H1 (cell line): ENCODE data around the gene KSR2. TPM values are rescaled to one million over a fixed set of nuclear protein-coding genes. Genes with fewer than 3 reads are reported as not detected.

Experiments
- CTCF ChIA-PET: fragments of 300-600 bp; sonication (Branson Sonifier 250); formaldehyde crosslinking; loops from one replicate; lab custom pipeline; 2021; ENCODE audit not compliant: partially characterized antibody; lab: Charles Lee
- POLR2A ChIA-PET: fragments of 300-600 bp; sonication (Branson Sonifier 250); formaldehyde crosslinking; loops from one replicate; lab custom pipeline; 2021; ENCODE audit warnings: inconsistent platforms; ENCODE audit not compliant: partially characterized antibody; lab: Charles Lee
- DNase-seq, 2 experiments: peaks; one replicate each; pipeline versions ENCODE4 v3.0.0 to v3.0.0-alpha.2; 2010 to 2022; ENCODE audit warnings: low spot score in 2 of 2, low read depth in 1 of 2, mixed read lengths in 1 of 2
- FAIRE-seq: peaks from 2 replicates; lab custom pipeline; 2011; peaks lifted over from hg19 to GRCh38; lab: Jason Lieb, UNC
- H2AFZ ChIP-seq: 2 replicates; pipeline ENCODE4 v1.8.1; 2012; ENCODE audit warnings: low read length, inconsistent platforms
- H2AK5ac ChIP-seq: 2 replicates; pipeline ENCODE4 v1.6.1; 2013; ENCODE audit warnings: low read depth, low read length
- H2BK120ac ChIP-seq: replicated peaks from 2 replicates; pipeline ENCODE3; 2013; ENCODE audit warnings: low read depth, low read length, inconsistent platforms
- H2BK12ac ChIP-seq: 2 replicates; pipeline ENCODE4 v1.6.1; 2013; ENCODE audit warnings: low read depth, low read length
- H2BK15ac ChIP-seq: 2 replicates; pipeline ENCODE4 v1.6.1; 2013; ENCODE audit warnings: low read length
- H2BK20ac ChIP-seq: 2 replicates; pipeline ENCODE4 v1.6.1; 2013; ENCODE audit warnings: low read length
- H2BK5ac ChIP-seq: 2 replicates; pipeline ENCODE4 v1.6.1; 2013; ENCODE audit warnings: low read depth, low read length
- H3K14ac ChIP-seq: 2 replicates; pipeline ENCODE4 v1.6.1; 2013; ENCODE audit warnings: inconsistent platforms; ENCODE audit not compliant: insufficient read length
- H3K18ac ChIP-seq: 2 replicates; pipeline ENCODE4 v1.6.1; 2013; ENCODE audit warnings: low read length; ENCODE audit errors: extremely low read depth
- H3K23ac ChIP-seq: 2 replicates; pipeline ENCODE4 v1.6.1; 2013; ENCODE audit warnings: inconsistent platforms; ENCODE audit not compliant: insufficient read length
- H3K23me2 ChIP-seq: 2 replicates; pipeline ENCODE4 v1.6.1; 2013; ENCODE audit warnings: low read depth, low read length
- H3K27ac ChIP-seq: 2 replicates; pipeline ENCODE4 v1.6.1; 2011; ENCODE audit warnings: low read depth, low read length, inconsistent platforms
- H3K27me3 ChIP-seq, 4 experiments: replicated peaks in 1 of 4; 1 replicate in 1 of 4; 2 replicates in 3 of 4; pipeline versions ENCODE4 v1.6.1 to v1.8.1; 2011 to 2013; ENCODE audit warnings: low read length in 3 of 4, mild to moderate bottlenecking in 3 of 4, inconsistent platforms in 2 of 4, mixed read lengths in 2 of 4, moderate library complexity in 1 of 4; ENCODE audit not compliant: control insufficient read depth in 3 of 4, insufficient read depth in 3 of 4; ENCODE audit errors: extremely low read depth in 1 of 4
- H3K36me3 ChIP-seq, 4 experiments: 2 replicates each; pipeline versions ENCODE4 v1.6.1 to v1.8.1; 2011 to 2013; ENCODE audit warnings: mild to moderate bottlenecking in 4 of 4, low read length in 3 of 4, moderate library complexity in 2 of 4, control low read depth in 1 of 4, inconsistent platforms in 1 of 4; ENCODE audit not compliant: insufficient read depth in 4 of 4, control insufficient read depth in 2 of 4
- H3K4ac ChIP-seq: replicated peaks from 2 replicates; pipeline ENCODE3; 2013; ENCODE audit warnings: low read length, low read depth, mixed read lengths, inconsistent platforms; ENCODE audit not compliant: insufficient read length
- H3K4me1 ChIP-seq, 4 experiments: replicated peaks in 1 of 4; 1 replicate in 1 of 4; 2 replicates in 3 of 4; pipeline versions ENCODE4 v1.6.1 to v1.8.1; 2011 to 2013; ENCODE audit warnings: low read length in 3 of 4, inconsistent platforms in 2 of 4, mixed read lengths in 1 of 4; ENCODE audit not compliant: insufficient read depth in 4 of 4, control insufficient read depth in 3 of 4
- H3K4me2 ChIP-seq, 2 experiments: 2 replicates each; pipeline versions ENCODE4 v1.6.1 to v1.8.1; 2011 to 2013; ENCODE audit warnings: low read depth in 2 of 2, low read length in 2 of 2, control low read depth in 1 of 2, inconsistent platforms in 1 of 2, mild to moderate bottlenecking in 1 of 2; ENCODE audit not compliant: insufficient read depth in 1 of 2
- H3K4me3 ChIP-seq, 4 experiments: fragments of 200-600, 300-600 bp in 1 of 4; sonication (generic), shearing (Covaris generic), sonication (Bioruptor Twin) in 1 of 4; 2 replicates each; pipeline versions ENCODE4 v1.5.1 to v1.8.1; 2011 to 2016; ENCODE audit warnings: low read length in 4 of 4, low read depth in 3 of 4, control low read depth in 2 of 4, inconsistent platforms in 2 of 4, mild to moderate bottlenecking in 2 of 4, mixed read lengths in 1 of 4, moderate library complexity in 1 of 4; ENCODE audit not compliant: insufficient read depth in 2 of 4; ENCODE audit errors: extremely low read depth in 1 of 4
- H3K56ac ChIP-seq: replicated peaks from 2 replicates; pipeline ENCODE3; 2013; ENCODE audit warnings: low read depth, mild to moderate bottlenecking, mixed read lengths, low read length, inconsistent platforms; ENCODE audit not compliant: insufficient read length
- H3K79me1 ChIP-seq: 2 replicates; pipeline ENCODE4 v1.6.1; 2013; ENCODE audit warnings: low read depth, low read length, control low read depth
- H3K79me2 ChIP-seq, 2 experiments: 2 replicates each; pipeline versions ENCODE4 v1.6.1 to v1.8.1; 2012 to 2013; ENCODE audit warnings: low read length in 2 of 2, mild to moderate bottlenecking in 2 of 2, inconsistent platforms in 1 of 2; ENCODE audit not compliant: insufficient read depth in 2 of 2, control insufficient read depth in 1 of 2
- H3K9ac ChIP-seq, 4 experiments: replicated peaks in 1 of 4; 1 replicate in 1 of 4; 2 replicates in 3 of 4; pipeline versions ENCODE4 v1.6.1 to v1.8.1; 2011 to 2013; ENCODE audit warnings: low read depth in 3 of 4, low read length in 3 of 4, control low read depth in 2 of 4, mild to moderate bottlenecking in 2 of 4, moderate library complexity in 2 of 4, inconsistent platforms in 1 of 4; ENCODE audit errors: extremely low read depth in 1 of 4
- H3K9me3 ChIP-seq, 2 experiments: 2 replicates each; pipeline versions ENCODE4 v1.6.1 to v1.8.1; 2012 to 2013; ENCODE audit warnings: mild to moderate bottlenecking in 2 of 2, moderate library complexity in 2 of 2, control low read depth in 1 of 2, inconsistent platforms in 1 of 2, low read depth in 1 of 2, low read length in 1 of 2, mixed read lengths in 1 of 2; ENCODE audit not compliant: insufficient read depth in 2 of 2
- H4K20me1 ChIP-seq, 2 experiments: replicated peaks in 1 of 2; 2 replicates each; pipeline versions ENCODE3 to v1.8.1; 2011 to 2013; ENCODE audit warnings: inconsistent platforms in 2 of 2, low read length in 2 of 2, mild to moderate bottlenecking in 1 of 2; ENCODE audit not compliant: insufficient read depth in 2 of 2, control insufficient read depth in 1 of 2
- H4K5ac ChIP-seq: 2 replicates; pipeline ENCODE4 v1.6.1; 2013; ENCODE audit warnings: low read length, low read depth, mixed read lengths, inconsistent platforms; ENCODE audit not compliant: insufficient read length
- H4K8ac ChIP-seq: 2 replicates; pipeline ENCODE4 v1.8.0; 2013; ENCODE audit warnings: mild to moderate bottlenecking, moderate library complexity, low read length, inconsistent platforms; ENCODE audit not compliant: insufficient read depth; ENCODE audit errors: extremely low read depth
- H4K91ac ChIP-seq: replicated peaks from 2 replicates; pipeline ENCODE3; 2013; ENCODE audit warnings: low read length, mixed read lengths, inconsistent platforms; ENCODE audit not compliant: insufficient read length
- CBX5 ChIP-seq: fragments of 300-800, 300-1000 bp; sonication (generic); IDR thresholded peaks from 2 replicates; pipeline ENCODE4 v1.7.1; 2016; ENCODE audit warnings: antibody characterized with exemption, low read length, low read depth
- SIX5 ChIP-seq: IDR thresholded peaks from 2 replicates; pipeline ENCODE4 v1.6.1; 2011; ENCODE audit warnings: mild to moderate bottlenecking, low read depth, low read length
- WGBS, 2 experiments: shearing (Covaris generic) in 1 of 2; methylation state at CpG; one replicate each; pipeline versions ENCODE4 v1.1.6 to v1.1.7; 2013 to 2015; ENCODE audit warnings: low lambda C conversion rate in 2 of 2, mixed read lengths in 2 of 2, inconsistent platforms in 1 of 2, low coverage in 1 of 2, missing lambda C conversion rate in 1 of 2; ENCODE audit not compliant: insufficient replicate concordance in 2 of 2, insufficient coverage in 1 of 2, insufficient read length in 1 of 2; ENCODE audit errors: extremely low coverage in 1 of 2, missing lambda C conversion rate in 1 of 2; 5-methylcytosine and 5-hydroxymethylcytosine counted together
- polyA plus RNA-seq, 7 experiments: library from polyadenylated mRNA; depleted of rRNA in 3 of 7; stranded (reverse) in 5 of 7; unstranded in 2 of 7; fragments of >200 nt in 5 of 7; fragments of 200-250 nt in 2 of 7; gene quantifications; 1 replicate in 5 of 7; 2 replicates in 1 of 7; 4 replicates in 1 of 7; pipeline versions ENCODE4 v1.2.1 to v1.2.3, GENCODE V29; 2011 to 2013; ENCODE audit warnings: missing spikeins in 2 of 7, mixed read lengths in 2 of 7
- total RNA-seq: library from RNA; stranded (reverse); fragmentation: NEBNext Ultra II Directional; extraction: Animal tissue kit (Norgen Biotek cat#: 25700); gene quantifications from 2 replicates; pipeline ENCODE4 v1.2.1, GENCODE V29; 2021

The KSR2 gene
- total and polyA plus RNA-seq, 2 of the 8 experiments (the other 6 are each of a cell fraction or from before 2014, with no cell fraction given), result 0.74 to 2.2 TPM

GRCh38 chr12:117404203-117404853, 564.5 kb downstream of the KSR2 start:
- Histone ChIP-seq H3K56ac (no peak overlapping the region), H3K36me3 (no peaks in the 10 kb centered on the region), H3K4me3 (no peak overlapping the region), H3K14ac (no peak overlapping the region), H4K20me1 (no peaks in the 10 kb centered on the region), H3K4ac (no peak overlapping the region), H4K91ac (no peak overlapping the region), H2BK15ac (peak overlapping the region; percentile 11; the same call in 1 of the 2 replicates), H3K27ac (no peak overlapping the region), H2BK12ac (no peak overlapping the region), H3K4me1 (peaks cover 0 to 11% (median 4%) of the 10 kb centered on the region in 4 experiments; a peak in 5 of 7 replicates), H2BK20ac (no peak overlapping the region), H3K23me2 (peaks cover 4% of the 10 kb centered on the region; the same call in 1 of the 2 replicates), H2AFZ (no peak overlapping the region), H3K9me3 (peaks cover 0 to 6% of the 10 kb centered on the region in 2 experiments; a peak in 1 of 4 replicates), H3K18ac (no peak overlapping the region), H3K27me3 (no peaks in the 10 kb centered on the region), H3K4me2 (no peak overlapping the region), H2BK120ac (no peak overlapping the region), H3K79me1 (no peaks in the 10 kb centered on the region), H2BK5ac (no peak overlapping the region), H3K79me2 (no peaks in the 10 kb centered on the region), H3K23ac (no peak overlapping the region)
- ChIA-PET CTCF (interaction anchor here (0.9 to 3.1 kb wide), 6 partner anchors 10 to 267 kb away, joined by 3 to 22 read pairs (median 4); no protein-coding TSS in a partner anchor), POLR2A (no interaction called here)
- no peak for DNase-seq
- no peak for FAIRE-seq
- no peak for TF ChIP-seq CBX5
- TF ChIP-seq SIX5, result no peak
- TF ChIP-seq, all 59 proteins: peak for 0
- Histone ChIP-seq H4K8ac (no peak overlapping the region), H4K5ac (no peak overlapping the region), H3K9ac (no peak overlapping the region), H2AK5ac (no peak overlapping the region)
- WGBS, 2 experiments, result 90% methylated on average over 4 of the region's 4 CpGs; no CpG with 5 or more reads in 1 of the 2 experiments
